ENCODE data around the gene SELENOV.

DNA sequence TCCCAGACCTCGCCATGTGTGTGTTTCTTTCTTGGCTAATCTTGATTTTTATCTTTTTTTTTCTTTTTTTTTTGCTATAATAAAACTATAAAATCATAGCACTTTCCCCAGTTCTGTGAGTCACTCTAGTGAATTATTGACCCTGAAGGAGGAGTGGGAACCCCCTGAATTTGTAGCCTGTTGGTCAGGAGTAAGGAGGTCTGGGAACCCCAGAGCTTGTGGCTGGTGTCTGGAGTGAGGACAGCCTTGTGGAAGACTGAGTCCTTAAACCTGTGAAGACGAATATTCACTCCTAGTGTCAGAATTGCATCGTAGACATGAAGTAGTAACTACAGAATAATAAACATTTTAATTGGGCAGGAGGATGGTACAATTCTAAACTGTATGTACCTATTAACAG lies 10.3 kb downstream of the SELENOV start:
- TF ChIP-seq, protein P1, sequence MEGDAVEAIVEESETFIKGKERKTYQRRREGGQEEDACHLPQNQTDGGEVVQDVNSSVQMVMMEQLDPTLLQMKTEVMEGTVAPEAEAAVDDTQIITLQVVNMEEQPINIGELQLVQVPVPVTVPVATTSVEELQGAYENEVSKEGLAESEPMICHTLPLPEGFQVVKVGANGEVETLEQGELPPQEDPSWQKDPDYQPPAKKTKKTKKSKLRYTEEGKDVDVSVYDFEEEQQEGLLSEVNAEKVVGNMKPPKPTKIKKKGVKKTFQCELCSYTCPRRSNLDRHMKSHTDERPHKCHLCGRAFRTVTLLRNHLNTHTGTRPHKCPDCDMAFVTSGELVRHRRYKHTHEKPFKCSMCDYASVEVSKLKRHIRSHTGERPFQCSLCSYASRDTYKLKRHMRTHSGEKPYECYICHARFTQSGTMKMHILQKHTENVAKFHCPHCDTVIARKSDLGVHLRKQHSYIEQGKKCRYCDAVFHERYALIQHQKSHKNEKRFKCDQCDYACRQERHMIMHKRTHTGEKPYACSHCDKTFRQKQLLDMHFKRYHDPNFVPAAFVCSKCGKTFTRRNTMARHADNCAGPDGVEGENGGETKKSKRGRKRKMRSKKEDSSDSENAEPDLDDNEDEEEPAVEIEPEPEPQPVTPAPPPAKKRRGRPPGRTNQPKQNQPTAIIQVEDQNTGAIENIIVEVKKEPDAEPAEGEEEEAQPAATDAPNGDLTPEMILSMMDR (IDR thresholded peaks at IDR 0.05; ENCODE audit: low read depth, low read length) = no peak
- no peak for TF ChIP-seq EZH2phosphoT487 (IDR thresholded peaks at IDR 0.05; ENCODE audit: low read depth)

Data from OCI-LY3 (cell line).